GM19324 (cell line): ENCODE results near the gene FAXDC2.

Source experiments
- ATAC-seq: cut with Tn5 transposase; IDR thresholded peaks from one replicate; pipeline ENCODE4 v1.9.1; 2021; ENCODE audit warnings: mild to moderate bottlenecking, moderate library complexity; ENCODE audit not compliant: unreplicated experiment, low FRiP score

The FAXDC2 gene

GRCh38 chr5:154770111-154770510, 80.3 kb downstream of the FAXDC2 start:
- ATAC-seq, result no peak
